ENCODE data around the gene FOXQ1.

DNA sequence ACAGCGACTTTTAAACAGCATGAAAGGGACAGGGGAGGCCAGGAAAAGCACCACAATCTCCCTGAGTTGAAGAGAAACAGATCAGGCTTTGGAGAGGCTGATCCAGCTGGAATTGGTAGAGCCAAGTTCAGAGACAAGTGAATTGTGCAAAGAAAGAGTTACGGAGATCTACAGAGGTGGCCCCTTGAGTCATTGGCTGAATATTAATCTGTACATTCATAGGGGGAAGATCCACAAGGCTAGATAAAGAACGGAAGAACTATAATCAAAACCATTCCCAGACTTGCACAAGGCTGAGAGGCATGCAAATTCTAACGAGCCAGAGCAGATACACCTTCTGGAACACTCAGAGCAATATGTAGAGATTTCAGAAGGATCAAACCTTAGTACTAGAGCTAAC is 14.2 kb upstream of the FOXQ1 start:
- TF ChIP-seq, protein P1, sequence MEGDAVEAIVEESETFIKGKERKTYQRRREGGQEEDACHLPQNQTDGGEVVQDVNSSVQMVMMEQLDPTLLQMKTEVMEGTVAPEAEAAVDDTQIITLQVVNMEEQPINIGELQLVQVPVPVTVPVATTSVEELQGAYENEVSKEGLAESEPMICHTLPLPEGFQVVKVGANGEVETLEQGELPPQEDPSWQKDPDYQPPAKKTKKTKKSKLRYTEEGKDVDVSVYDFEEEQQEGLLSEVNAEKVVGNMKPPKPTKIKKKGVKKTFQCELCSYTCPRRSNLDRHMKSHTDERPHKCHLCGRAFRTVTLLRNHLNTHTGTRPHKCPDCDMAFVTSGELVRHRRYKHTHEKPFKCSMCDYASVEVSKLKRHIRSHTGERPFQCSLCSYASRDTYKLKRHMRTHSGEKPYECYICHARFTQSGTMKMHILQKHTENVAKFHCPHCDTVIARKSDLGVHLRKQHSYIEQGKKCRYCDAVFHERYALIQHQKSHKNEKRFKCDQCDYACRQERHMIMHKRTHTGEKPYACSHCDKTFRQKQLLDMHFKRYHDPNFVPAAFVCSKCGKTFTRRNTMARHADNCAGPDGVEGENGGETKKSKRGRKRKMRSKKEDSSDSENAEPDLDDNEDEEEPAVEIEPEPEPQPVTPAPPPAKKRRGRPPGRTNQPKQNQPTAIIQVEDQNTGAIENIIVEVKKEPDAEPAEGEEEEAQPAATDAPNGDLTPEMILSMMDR (IDR thresholded peaks at IDR 0.05 in 2 of 3, conservative IDR thresholded peaks at IDR 0.05 in 1 of 3; ENCODE audit: insufficient read depth in 2 of 3, low read depth in 1 of 3, low read length in 3 of 3): no peak
- TF ChIP-seq SMAD3 (CRISPR knock-in tag; conservative IDR thresholded peaks at IDR 0.05): no peak
- TF ChIP-seq NR1H2 (CRISPR knock-in tag; IDR thresholded peaks at IDR 0.05): no peak

All from K562 (cell line).